T1000 (cell line): ENCODE results near the gene HNRNPUL1.
A peak's percentile ranks its signal among the peaks of the same experiment; 100 is the strongest.
"Not testable (repeated sequence)": the region's sequence is repeated elsewhere in the genome, so short reads cannot be mapped to it uniquely, and the experiment has no call there.

Experiments used
- DNase-seq: peaks from one replicate; lab custom pipeline; 2025; ENCODE audit warnings: mixed read lengths; lab: John Stamatoyannopoulos, UW

HNRNPUL1 gene

DNA sequence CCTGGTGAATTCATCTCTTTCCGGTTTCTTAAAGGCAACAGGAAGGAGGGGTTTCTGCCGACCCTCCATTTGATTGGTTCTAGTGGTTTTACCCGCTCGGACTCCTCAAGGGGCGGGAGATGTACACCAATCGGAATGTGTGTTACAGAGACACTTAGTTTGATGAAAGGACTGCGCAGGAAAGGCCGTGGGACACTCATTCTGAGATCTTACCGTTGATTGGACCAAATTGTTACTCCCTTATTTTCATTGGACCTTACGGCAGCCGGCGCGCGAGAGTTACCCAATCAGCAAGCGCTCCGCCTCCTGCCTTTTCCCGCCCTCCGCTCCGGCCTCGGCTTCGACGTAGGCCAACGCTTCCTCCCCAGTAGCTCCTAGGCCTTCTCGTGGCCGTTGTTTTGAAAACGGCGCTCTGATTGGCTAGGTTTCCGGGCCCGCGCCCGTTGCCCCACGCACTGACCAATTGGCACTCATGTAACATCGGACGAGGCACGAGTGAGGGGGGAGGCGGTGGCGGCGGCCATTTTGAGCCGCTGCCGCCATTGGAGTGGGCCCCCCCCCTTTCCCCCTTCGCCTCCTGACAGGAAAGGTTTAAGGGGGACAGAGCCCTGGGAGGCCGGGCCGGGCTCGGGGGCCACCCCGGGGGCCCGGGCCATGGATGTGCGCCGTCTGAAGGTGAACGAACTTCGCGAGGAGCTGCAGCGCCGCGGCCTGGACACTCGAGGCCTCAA, at the start of gene HNRNPUL1:
TSS of gene HNRNPUL1 (plus strand) at position 523 of the 731 bp plus-strand sequence. CDS start at position 655, 132 bp downstream.
- peak; percentile 99 for DNase-seq

GRCh38 chr19:41217741-41218140, 46.4 kb upstream of the HNRNPUL1 start:
- no peak for DNase-seq

DNA sequence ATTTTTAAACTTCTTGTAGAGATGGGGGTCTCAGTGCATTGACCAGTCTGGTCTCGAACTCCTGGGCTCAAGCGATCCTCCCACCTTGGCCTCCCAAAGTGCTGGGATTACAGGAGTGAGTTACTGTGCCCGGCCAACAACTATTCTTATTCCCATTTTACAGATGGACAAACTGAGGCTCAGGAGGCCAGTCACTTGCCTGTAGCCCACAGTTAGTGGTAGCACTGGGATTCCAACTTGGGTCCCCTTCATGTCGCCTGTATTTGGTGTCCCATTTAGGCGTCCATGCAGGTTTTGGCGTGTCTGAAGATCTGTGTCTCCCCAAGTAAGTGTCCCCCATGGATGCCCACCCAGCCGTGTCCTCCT, 45.9 kb upstream of the HNRNPUL1 start:
- DNase-seq = no peak

GRCh38 chr19:41218615-41219507, 45.3 kb upstream of the HNRNPUL1 start, which contains the start of gene AXL:
Gene AXL (plus strand): TSS chr19:41219223. CDS start chr19:41219393, 170 bp downstream.
- peak; percentile 71 for DNase-seq

GRCh38 chr19:41219924-41220567, 44.1 kb upstream of the HNRNPUL1 start:
- DNase-seq = no peak

DNA sequence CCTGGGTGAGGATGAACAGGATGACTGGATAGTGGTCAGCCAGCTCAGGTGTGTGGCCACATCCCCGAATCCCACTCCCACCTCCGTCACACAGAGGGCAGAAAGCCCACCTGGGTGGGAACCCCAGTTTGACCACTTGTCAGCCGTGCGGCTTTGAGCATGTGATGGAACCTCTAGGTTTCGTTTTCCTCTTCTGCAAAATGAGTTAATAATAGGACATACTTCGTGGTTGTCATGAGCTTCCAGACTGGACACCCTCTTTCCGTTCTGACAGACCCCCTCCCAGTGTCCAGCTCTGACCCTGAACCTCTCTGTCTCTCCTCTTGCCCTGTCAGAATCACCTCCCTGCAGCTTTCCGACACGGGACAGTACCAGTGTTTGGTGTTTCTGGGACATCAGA, 43.4 kb upstream of the HNRNPUL1 start:
- no peak for DNase-seq

GRCh38 chr19:41221514-41222205, 42.5 kb upstream of the HNRNPUL1 start:
- no peak for DNase-seq

DNA sequence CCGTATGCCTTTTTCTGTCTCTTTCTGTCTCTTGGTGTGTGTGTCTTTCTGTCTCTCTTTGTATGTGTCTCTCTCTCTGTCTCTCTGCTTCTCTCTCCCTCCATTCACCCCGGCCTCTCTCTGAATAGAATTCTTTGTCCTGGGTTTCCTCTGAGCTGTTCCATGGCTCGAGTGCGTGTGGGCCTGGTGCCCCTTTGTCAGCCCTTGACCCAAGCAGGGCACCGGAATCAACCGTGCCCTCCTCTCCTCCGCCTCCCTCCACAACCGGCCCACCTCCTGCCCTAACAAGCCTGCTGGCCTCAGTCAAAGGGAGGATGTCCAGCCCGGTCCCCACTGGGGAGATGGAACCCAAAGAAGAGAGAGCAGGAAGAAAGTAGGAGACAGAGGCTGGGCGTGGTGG, 41.9 kb upstream of the HNRNPUL1 start:
- DNase-seq = no peak

- peak; percentile 80 for DNase-seq
These were observed 40.5 kb upstream of the HNRNPUL1 start for GRCh38 chr19:41223431-41224234.

DNA sequence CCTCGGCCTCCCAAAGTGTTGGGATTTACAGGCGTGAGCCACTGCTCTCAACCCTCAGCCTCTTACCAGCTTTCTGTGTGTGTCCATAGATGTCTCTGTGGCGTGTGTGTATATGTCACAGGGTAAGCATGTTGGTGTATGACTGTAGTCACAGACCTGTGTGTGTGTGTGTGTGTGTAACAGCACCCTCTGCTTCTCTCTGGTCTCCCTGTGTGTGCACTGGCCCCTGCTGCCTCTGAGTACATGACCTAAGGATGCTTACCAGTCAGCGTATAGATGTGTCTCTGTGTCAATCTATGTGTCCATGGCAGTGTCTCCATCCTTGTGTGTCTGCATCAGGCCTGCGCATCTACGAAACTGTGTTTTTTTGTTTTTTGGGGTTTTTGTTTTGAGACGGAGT, 39.5 kb upstream of the HNRNPUL1 start:
- DNase-seq = no peak

DNA sequence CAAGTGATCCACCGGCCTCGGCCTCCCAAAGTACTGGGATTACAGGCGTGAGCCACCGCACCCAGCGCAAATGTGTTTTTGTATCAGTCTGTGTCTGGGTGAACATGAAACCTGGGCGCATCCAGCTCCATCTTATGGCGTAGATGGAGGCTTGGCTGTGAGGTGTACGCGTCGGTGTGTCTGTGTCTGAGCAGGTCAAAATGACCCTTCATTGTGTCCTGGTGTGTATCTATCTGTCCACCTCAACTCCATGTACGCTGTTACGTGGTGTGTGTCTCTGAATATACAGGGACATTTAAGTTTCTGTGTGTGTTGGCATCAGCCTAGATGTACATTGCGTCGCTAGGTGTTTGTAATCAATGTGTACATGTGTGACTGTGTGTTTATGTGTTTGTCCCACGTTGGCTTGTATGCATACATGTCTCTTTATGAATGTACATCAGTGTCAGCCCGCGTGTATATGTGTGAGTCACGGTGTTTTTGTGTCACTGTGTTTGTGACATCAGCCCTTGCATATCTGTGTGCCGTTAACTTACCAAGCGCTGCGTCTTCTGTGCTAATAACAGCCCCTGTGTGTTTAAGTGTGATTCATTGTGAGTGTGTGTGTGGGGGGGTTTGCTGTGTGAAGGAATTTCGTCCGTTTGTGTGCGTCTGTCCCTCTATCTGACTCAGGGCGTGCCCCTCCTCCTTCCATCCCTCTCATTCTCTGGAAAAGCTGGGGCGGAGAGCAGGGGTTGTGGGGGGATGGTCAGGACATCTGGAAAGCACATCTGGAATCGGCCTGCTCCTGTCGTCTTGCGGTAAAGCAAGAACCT, 38.7 kb upstream of the HNRNPUL1 start:
- DNase-seq = peak; percentile 92

DNA sequence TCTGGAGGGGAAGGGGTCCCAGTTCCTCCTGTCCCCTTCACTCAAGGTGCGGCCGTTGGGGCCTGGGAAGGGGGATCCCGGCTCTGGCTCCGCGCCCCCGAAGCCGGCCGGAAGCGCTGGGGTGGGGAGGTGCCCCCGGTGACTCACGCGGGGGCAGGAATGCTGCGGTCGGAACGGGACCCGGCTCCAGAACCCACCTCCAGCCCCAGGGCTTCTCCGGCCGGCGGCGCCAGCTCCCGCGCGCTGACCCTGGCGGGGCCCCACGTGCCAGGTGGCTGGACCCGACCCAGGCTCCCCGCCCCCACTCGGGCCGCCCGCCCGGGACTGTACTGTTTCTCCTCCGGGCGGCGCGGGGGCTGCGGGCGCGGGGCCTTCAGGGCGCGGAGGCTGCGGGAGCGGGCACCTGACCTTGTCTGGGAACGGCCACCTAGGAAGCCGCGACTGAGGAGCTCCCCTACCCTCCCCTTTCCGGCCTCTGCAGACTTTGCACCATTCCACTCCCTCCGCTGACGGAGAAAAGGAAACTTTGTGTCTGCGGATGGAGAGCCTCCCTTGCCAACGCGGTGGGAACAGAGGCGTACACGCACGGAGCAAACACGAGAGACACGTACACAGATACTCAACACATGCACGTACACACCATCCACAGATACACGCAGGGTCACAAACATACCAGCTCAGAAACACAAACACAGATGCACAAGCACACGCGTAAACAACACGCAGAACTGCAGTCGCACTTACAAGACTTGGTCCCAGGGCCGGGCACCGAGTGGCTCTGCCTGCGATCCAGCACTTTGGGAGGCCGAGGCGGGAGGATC, 37.9 kb upstream of the HNRNPUL1 start:
- DNase-seq = peak; percentile 92

DNA sequence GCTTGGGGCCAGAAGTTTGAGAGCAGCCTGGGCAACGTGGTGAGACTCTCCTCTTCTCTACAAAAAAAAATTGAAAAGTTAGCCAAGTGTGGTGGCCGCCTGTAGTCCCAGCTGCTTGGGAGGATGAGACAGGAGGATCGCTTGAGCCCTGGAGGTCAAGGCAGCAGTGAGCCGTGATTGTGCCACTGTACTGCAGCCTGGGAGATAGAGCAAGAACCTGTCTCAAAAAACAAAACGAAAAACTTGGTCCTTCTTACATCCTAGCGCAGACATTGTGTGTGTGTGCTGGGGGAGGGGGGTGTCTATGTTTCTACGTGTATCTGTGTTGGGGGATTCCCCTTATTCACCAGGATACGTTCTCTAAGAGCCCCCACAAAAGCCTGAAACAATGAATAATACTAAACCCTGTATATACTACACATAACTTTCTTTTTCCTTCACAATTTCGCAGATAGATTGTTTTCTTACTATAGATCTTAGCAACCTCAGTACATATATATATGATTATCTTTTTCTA, 37.2 kb upstream of the HNRNPUL1 start:
- DNase-seq = no peak

GRCh38 chr19:41228486-41228885, 35.7 kb upstream of the HNRNPUL1 start:
- DNase-seq = no peak

DNA sequence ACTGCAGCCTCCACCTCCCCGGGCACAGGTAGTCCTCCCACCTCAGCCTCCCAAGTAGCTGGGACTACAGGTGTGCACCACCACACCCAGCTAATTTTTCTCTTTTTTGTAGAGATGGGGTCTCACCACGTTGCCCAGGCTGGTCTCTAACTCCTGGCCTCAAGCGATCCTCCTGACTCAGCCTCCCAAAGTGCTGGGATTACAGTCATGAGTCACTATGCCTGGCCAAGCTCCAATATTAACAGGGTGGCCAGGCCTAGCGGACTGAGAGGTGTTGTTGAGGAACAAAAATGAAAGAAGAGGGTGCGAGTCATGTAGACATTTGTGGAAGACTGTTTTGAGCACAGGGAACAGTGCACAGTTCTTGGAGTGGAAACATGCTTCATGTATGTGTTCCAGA, 34.8 kb upstream of the HNRNPUL1 start:
- not testable (repeated sequence) for DNase-seq

GRCh38 chr19:41230067-41230857, 33.9 kb upstream of the HNRNPUL1 start:
- DNase-seq = no peak

DNA sequence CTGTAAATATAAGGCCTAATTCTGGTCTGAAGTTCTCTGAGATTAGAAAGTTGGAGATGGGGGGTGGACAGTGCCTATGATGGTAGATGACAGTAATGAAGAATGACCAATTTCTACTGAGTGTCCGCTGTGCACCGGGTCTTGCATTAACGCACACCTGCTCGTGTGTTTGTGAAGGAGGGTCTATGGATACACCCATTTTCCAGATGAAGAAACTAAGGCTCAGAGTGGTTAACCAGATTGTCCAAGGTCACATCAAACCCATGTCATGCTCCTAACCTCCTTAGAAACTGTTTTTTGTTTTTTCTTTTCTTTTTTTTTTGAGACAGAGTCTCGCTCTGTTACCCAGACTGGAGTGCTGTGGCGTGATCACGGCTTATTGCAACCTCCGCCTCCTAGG, 31.5 kb upstream of the HNRNPUL1 start:
- no peak for DNase-seq

- no peak for DNase-seq
These were observed 30.4 kb upstream of the HNRNPUL1 start for GRCh38 chr19:41233748-41234240.
